ENCODE results near the gene GMCL2.

- no peak for TF ChIP-seq CTCF (conservative IDR thresholded peaks at IDR 0.05; ENCODE audit: low read depth in 2 of 2)
- no peak for TF ChIP-seq POLR2AphosphoS5 (IDR thresholded peaks at IDR 0.05; ENCODE audit: low read depth)
- TF ChIP-seq ETS1 (IDR thresholded peaks at IDR 0.05) = no peak
- no peak for TF ChIP-seq EZH2 (IDR thresholded peaks at IDR 0.05; ENCODE audit: low read depth, unreplicated experiment)
- TF ChIP-seq REST (IDR thresholded peaks at IDR 0.05; ENCODE audit: unreplicated experiment) = no peak
- no peak for TF ChIP-seq JUNB (IDR thresholded peaks at IDR 0.05; ENCODE audit: unreplicated experiment)
- no peak for TF ChIP-seq EZH2phosphoT487 (IDR thresholded peaks at IDR 0.05; ENCODE audit: unreplicated experiment)
- no peak for TF ChIP-seq CREB1 (CRISPR knock-in tag; IDR thresholded peaks at IDR 0.05; ENCODE audit: low read depth)
- no peak for TF ChIP-seq ZNF462 (CRISPR knock-in tag; IDR thresholded peaks at IDR 0.05)
These were observed 4.9 kb downstream of the GMCL2 start for GRCh38 chr5:178182158-178182876.

Measured in GM23338 (cell line).